BLaER1 treated with 17β-estradiol and CSF1 and Interleukin-3, amounts not matched to agents 10 nM and 100 nM (cell line): ENCODE measurements around the gene CLP1.
"Not testable (repeated sequence)": the region's sequence is repeated elsewhere in the genome, so short reads cannot be mapped to it uniquely, and the experiment has no call there.

Experiments
- H3K27ac ChIP-seq, 11 experiments: shearing (Covaris generic); formaldehyde crosslinking; 2 replicates each; pipeline ENCODE4 v1.8.1; 2022
- H3K27me3 ChIP-seq, 11 experiments: shearing (Covaris generic); formaldehyde crosslinking; 2 replicates each; pipeline ENCODE4 v1.8.1; 2022
- H3K36me3 ChIP-seq, 11 experiments: shearing (Covaris generic); formaldehyde crosslinking; 2 replicates each; pipeline ENCODE4 v1.8.1; 2022
- H3K4me1 ChIP-seq, 10 experiments: shearing (Covaris generic); formaldehyde crosslinking; 2 replicates each; pipeline ENCODE4 v1.8.1; 2022
- H3K4me2 ChIP-seq, 11 experiments: shearing (Covaris generic); formaldehyde crosslinking; 2 replicates each; pipeline ENCODE4 v1.8.1; 2022
- H3K4me3 ChIP-seq, 10 experiments: shearing (Covaris generic); formaldehyde crosslinking; 2 replicates each; pipeline ENCODE4 v1.8.1; 2022
- H3K9ac ChIP-seq, 11 experiments: shearing (Covaris generic); formaldehyde crosslinking; 2 replicates each; pipeline ENCODE4 v1.8.1; 2022
- H3K9me3 ChIP-seq, 11 experiments: shearing (Covaris generic); formaldehyde crosslinking; replicated peaks in 1 of 11; 2 replicates each; pipeline ENCODE4 v1.8.1; 2022
- H4K20me1 ChIP-seq, 11 experiments: shearing (Covaris generic); formaldehyde crosslinking; 2 replicates each; pipeline ENCODE4 v1.8.1; 2022
- Cebpa-rat ChIP-seq, 11 experiments: shearing (Covaris generic); IDR thresholded peaks; 2 replicates each; pipeline ENCODE4 v1.8.1; 2022

Gene CLP1

GRCh38 chr11:57651408-57651807, 6.2 kb upstream of the CLP1 start:
- Histone ChIP-seq H3K4me1 (peaks cover 39 to 59% (median 51%) of the 10 kb centered on the region in 10 experiments), H3K36me3 (no peaks in the 10 kb centered on the region), H3K9ac (no peak overlapping the region), H3K9me3 (no peaks in the 10 kb centered on the region), H4K20me1 (peaks cover 0 to 31% (median 27%) of the 10 kb centered on the region in 11 experiments; a peak in 17 of 22 replicates), H3K4me2 (no peak overlapping the region), H3K27me3 (peaks cover 31 to 55% (median 51%) of the 10 kb centered on the region in 11 experiments), H3K4me3 (no peak overlapping the region), H3K27ac (no peak overlapping the region)
- TF ChIP-seq Cebpa-rat (IDR thresholded peaks at IDR 0.05), result no peak

GRCh38 chr11:57652230-57652629, 5.3 kb upstream of the CLP1 start:
- H3K9ac ChIP-seq, H3K4me3 ChIP-seq, H3K27ac ChIP-seq, H3K36me3 ChIP-seq, H3K9me3 ChIP-seq: not testable (repeated sequence)
- peak overlapping the region in 9 of 11 experiments; percentile 6 to 61 (median 38); a peak in 13 of 22 replicates for H3K4me2 ChIP-seq
- H3K27me3 ChIP-seq, result peaks cover 22 to 47% (median 43%) of the 10 kb centered on the region in 11 experiments
- H3K4me1 ChIP-seq, result peaks cover 37 to 58% (median 50%) of the 10 kb centered on the region in 10 experiments
- H4K20me1 ChIP-seq, result peaks cover 0 to 22% (median 19%) of the 10 kb centered on the region in 11 experiments; a peak in 17 of 22 replicates

GRCh38 chr11:57652662-57653061, 4.9 kb upstream of the CLP1 start:
- Histone ChIP-seq H3K27ac (peak overlapping the region in 9 of 11 experiments; percentile 4 to 54 (median 26); a peak in 9 of 22 replicates), H3K4me1 (peaks cover 32 to 54% (median 45%) of the 10 kb centered on the region in 10 experiments), H3K27me3 (peaks cover 18 to 42% (median 38%) of the 10 kb centered on the region in 11 experiments), H3K36me3 (no peaks in the 10 kb centered on the region), H3K9me3 (no peaks in the 10 kb centered on the region), H4K20me1 (peaks cover 0 to 18% (median 16%) of the 10 kb centered on the region in 11 experiments; a peak in 16 of 22 replicates), H3K9ac (peak overlapping the region in 4 of 11 experiments; percentile 5 to 48 (median 28); a peak in 5 of 22 replicates), H3K4me3 (no peak overlapping the region), H3K4me2 (peak overlapping the region; percentile 6 to 61 (median 38); a peak in 17 of 22 replicates)
- no peak for TF ChIP-seq Cebpa-rat (IDR thresholded peaks at IDR 0.05)

GRCh38 chr11:57653163-57653562, 4.4 kb upstream of the CLP1 start:
- Histone ChIP-seq H4K20me1 (peaks cover 0 to 15% (median 11%) of the 10 kb centered on the region in 11 experiments; a peak in 16 of 22 replicates), H3K36me3 (no peaks in the 10 kb centered on the region), H3K27me3 (peaks cover 13 to 37% (median 33%) of the 10 kb centered on the region in 11 experiments), H3K9ac (peak overlapping the region in 4 of 11 experiments; percentile 5 to 48 (median 28); a peak in 5 of 22 replicates), H3K4me3 (no peak overlapping the region), H3K9me3 (no peaks in the 10 kb centered on the region), H3K4me1 (peaks cover 29 to 49% (median 42%) of the 10 kb centered on the region in 10 experiments), H3K4me2 (peak overlapping the region; percentile 6 to 61 (median 38); a peak in 15 of 22 replicates), H3K27ac (peak overlapping the region in 9 of 11 experiments; percentile 4 to 54 (median 26); a peak in 9 of 22 replicates)
- TF ChIP-seq Cebpa-rat (IDR thresholded peaks at IDR 0.05), result no peak

GRCh38 chr11:57656885-57657193, 723 bp upstream of the CLP1 start:
- H4K20me1 ChIP-seq, result peaks cover 0 to 39% (median 18%) of the 10 kb centered on the region in 11 experiments; a peak in 12 of 22 replicates
- no peaks in the 10 kb centered on the region for H3K9me3 ChIP-seq
- H3K4me3 ChIP-seq, result peak overlapping the region; percentile 66 to 95 (median 76)
- peaks cover 0 to under 1% (median 0%) of the 10 kb centered on the region in 11 experiments; a peak in 1 of 22 replicates for H3K27me3 ChIP-seq
- peaks cover 22 to 53% (median 35%) of the 10 kb centered on the region in 10 experiments for H3K4me1 ChIP-seq
- H3K9ac ChIP-seq, result peak overlapping the region; percentile 78 to 92 (median 83)
- H3K4me2 ChIP-seq, result peak overlapping the region; percentile 64 to 87 (median 80)
- no peak for TF ChIP-seq Cebpa-rat (IDR thresholded peaks at IDR 0.05)
- peak overlapping the region; percentile 66 to 83 (median 75) for H3K27ac ChIP-seq
- H3K36me3 ChIP-seq, result peaks cover 26 to 34% (median 30%) of the 10 kb centered on the region in 11 experiments

- Histone ChIP-seq H3K4me2 (peak overlapping the region; percentile 84 to 96 (median 93)), H3K9ac (peak overlapping the region; percentile 78 to 92 (median 84)), H3K9me3 (no peaks in the 10 kb centered on the region), H3K27ac (peak overlapping the region; percentile 66 to 83 (median 77); a peak in 21 of 22 replicates), H3K27me3 (no peaks in the 10 kb centered on the region), H3K4me1 (peaks cover 18 to 45% (median 29%) of the 10 kb centered on the region in 10 experiments), H4K20me1 (peaks cover 0 to 50% (median 18%) of the 10 kb centered on the region in 11 experiments; a peak in 12 of 22 replicates), H3K36me3 (peaks cover 36 to 43% (median 39%) of the 10 kb centered on the region in 11 experiments), H3K4me3 (peak overlapping the region; percentile 66 to 95 (median 76))
- TF ChIP-seq Cebpa-rat (IDR thresholded peaks at IDR 0.05), result no peak
Observed at GRCh38 chr11:57658023-57658361, 430 bp downstream of the CLP1 start.

- Histone ChIP-seq H3K36me3 (peaks cover 36 to 45% (median 41%) of the 10 kb centered on the region in 11 experiments), H3K4me2 (peak overlapping the region in 1 of 11 experiments; percentile 95; a peak in 1 of 22 replicates), H3K9me3 (no peaks in the 10 kb centered on the region), H3K4me1 (peaks cover 15 to 35% (median 20%) of the 10 kb centered on the region in 10 experiments), H3K27ac (no peak overlapping the region), H3K27me3 (no peaks in the 10 kb centered on the region), H3K4me3 (no peak overlapping the region), H4K20me1 (peaks cover 0 to 52% (median 18%) of the 10 kb centered on the region in 11 experiments; a peak in 12 of 22 replicates), H3K9ac (peak overlapping the region in 9 of 11 experiments; percentile 8 to 88 (median 22); a peak in 9 of 22 replicates)
- no peak for TF ChIP-seq Cebpa-rat (IDR thresholded peaks at IDR 0.05)
Observed at GRCh38 chr11:57659669-57660068, 2.1 kb downstream of the CLP1 start.

GRCh38 chr11:57662893-57663292, 5.3 kb downstream of the CLP1 start:
- Histone ChIP-seq H3K9ac (peak overlapping the region in 6 of 11 experiments; percentile 3 to 50 (median 22); a peak in 5 of 22 replicates), H3K36me3 (peaks cover 36 to 45% (median 41%) of the 10 kb centered on the region in 11 experiments), H3K27me3 (no peaks in the 10 kb centered on the region), H3K27ac (no peak overlapping the region), H3K4me3 (no peak overlapping the region), H3K4me2 (no peak overlapping the region), H3K9me3 (no peaks in the 10 kb centered on the region), H3K4me1 (peaks cover 17 to 39% (median 25%) of the 10 kb centered on the region in 10 experiments), H4K20me1 (peaks cover 0 to 51% (median 18%) of the 10 kb centered on the region in 11 experiments; a peak in 12 of 22 replicates)
- no peak for TF ChIP-seq Cebpa-rat (IDR thresholded peaks at IDR 0.05)

GRCh38 chr11:57663975-57664374, 6.4 kb downstream of the CLP1 start:
- H3K4me2 ChIP-seq, result no peak overlapping the region
- peaks cover 35 to 44% (median 37%) of the 10 kb centered on the region in 11 experiments for H3K36me3 ChIP-seq
- TF ChIP-seq Cebpa-rat (IDR thresholded peaks at IDR 0.05), result no peak
- H3K4me3 ChIP-seq, result no peak overlapping the region
- H3K4me1 ChIP-seq, result peaks cover 10 to 29% (median 16%) of the 10 kb centered on the region in 10 experiments
- H3K9me3 ChIP-seq, result no peaks in the 10 kb centered on the region
- H3K9ac ChIP-seq, result 0 out of 22 replicates have a peak overlapping the region, but pooled peaks of 1 of the 11 experiments have one; percentile 5
- no peaks in the 10 kb centered on the region for H3K27me3 ChIP-seq
- peaks cover 0 to 48% (median 17%) of the 10 kb centered on the region in 11 experiments; a peak in 15 of 22 replicates for H4K20me1 ChIP-seq
- no peak overlapping the region for H3K27ac ChIP-seq
